PC-3 (cell line): ENCODE results near the gene CDS1. TPM values are rescaled to one million over a fixed set of nuclear protein-coding genes. Genes with fewer than 3 reads are reported as not detected.
"Not testable (repeated sequence)": the region's sequence is repeated elsewhere in the genome, so short reads cannot be mapped to it uniquely, and the experiment has no call there.

ENCODE experiments used
- ATAC-seq: fragments of 200-7000 bp; cut with Tn5 transposase; 2 replicates; pipeline ENCODE4 v1.9.1; 2020; ENCODE audit warnings: mild to moderate bottlenecking, moderate library complexity
- BruUV-seq: library from RNA; stranded (reverse); fragments of 400-500 nt; replicated peaks from 2 replicates; lab custom pipeline; 2021; lab: Mats Ljungman, UMichigan
- CTCF ChIA-PET: fragments of 300-600 bp; sonication (Branson Sonifier 250); formaldehyde crosslinking; loops from one replicate; lab custom pipeline; 2022; ENCODE audit warnings: antibody characterized with exemption; lab: Charles Lee
- POLR2A ChIA-PET: fragments of 300-600 bp; sonication (Branson Sonifier 250); formaldehyde crosslinking; loops from one replicate; lab custom pipeline; 2022; ENCODE audit warnings: antibody characterized with exemption; ENCODE audit not compliant: unreplicated experiment; lab: Charles Lee
- DNase-seq: peaks from one replicate; pipeline ENCODE4 v3.0.0-alpha.2; 2015
- H2AFZ ChIP-seq: fragments of 300-600 bp; sonication (generic); 2 replicates; pipeline ENCODE4 v1.6.0; 2016; ENCODE audit warnings: antibody characterized with exemption, low read length
- H3F3A ChIP-seq: fragments of 300-600 bp; sonication (generic); one replicate; pipeline ENCODE4 v1.6.0; 2017; ENCODE audit warnings: antibody characterized with exemption, low read length, control low read depth, mild to moderate bottlenecking; ENCODE audit not compliant: unreplicated experiment
- H3K27ac ChIP-seq: fragments of 300-600 bp; sonication (generic); 2 replicates; pipeline ENCODE4 v1.5.1; 2016; ENCODE audit warnings: mild to moderate bottlenecking, low read length
- H3K27me3 ChIP-seq: fragments of 300-600 bp; sonication (generic); 2 replicates; pipeline ENCODE4 v1.6.1; 2016; ENCODE audit warnings: low read length, mixed read lengths
- H3K36me3 ChIP-seq: fragments of 300-600 bp; sonication (generic); 2 replicates; pipeline ENCODE4 v1.6.1; 2016; ENCODE audit warnings: low read depth, mixed run types, low read length, mixed read lengths
- H3K4me1 ChIP-seq: fragments of 300-600 bp; sonication (generic); 2 replicates; pipeline ENCODE4 v1.5.1; 2016; ENCODE audit warnings: low read length; ENCODE audit not compliant: insufficient read depth
- H3K4me2 ChIP-seq: fragments of 300-600 bp; sonication (generic); 2 replicates; pipeline ENCODE4 v1.6.0; 2016; ENCODE audit warnings: low read length
- H3K4me3 ChIP-seq: fragments of 300-600 bp; sonication (generic); 2 replicates; pipeline ENCODE4 v1.5.1; 2016; ENCODE audit warnings: mild to moderate bottlenecking, low read length, mixed read lengths
- H3K79me2 ChIP-seq: fragments of 300-600 bp; sonication (generic); 2 replicates; pipeline ENCODE4 v1.6.1; 2017; ENCODE audit warnings: low read length, mixed read lengths
- H3K9ac ChIP-seq: fragments of 300-600 bp; sonication (generic); 2 replicates; pipeline ENCODE4 v1.6.0; 2016; ENCODE audit warnings: mild to moderate bottlenecking, low read length
- H3K9me2 ChIP-seq: fragments of 300-600 bp; sonication (generic); replicated peaks from 2 replicates; pipeline ENCODE4 v1.6.1; 2016; ENCODE audit warnings: mixed run types, low read length, mixed read lengths
- H3K9me3 ChIP-seq: fragments of 300-600 bp; sonication (generic); 2 replicates; pipeline ENCODE4 v1.6.1; 2016; ENCODE audit warnings: low read length, mixed read lengths
- H4K20me1 ChIP-seq: fragments of 300-600 bp; sonication (generic); 2 replicates; pipeline ENCODE4 v1.6.1; 2016; ENCODE audit warnings: low read length, mixed read lengths
- CTCF ChIP-seq: fragments of 300-600 bp; sonication (generic); conservative IDR thresholded peaks from 2 replicates; pipeline ENCODE4 v1.5.1; 2017; ENCODE audit warnings: antibody characterized with exemption, low read depth, mild to moderate bottlenecking, low read length
- EZH2 ChIP-seq: fragments of 300-600 bp; sonication (generic); IDR thresholded peaks from one replicate; pipeline ENCODE4 v1.6.1; 2017; ENCODE audit warnings: antibody characterized with exemption, mild to moderate bottlenecking, low read length; ENCODE audit not compliant: unreplicated experiment
- EZH2phosphoT487 ChIP-seq: fragments of 300-600 bp; sonication (generic); IDR thresholded peaks from 2 replicates; pipeline ENCODE4 v1.6.1; 2018; ENCODE audit warnings: mild to moderate bottlenecking, antibody characterized with exemption, low read length, borderline replicate concordance
- intact Hi-C: fragments of 100-400 bp; cut with micrococcal nuclease; formaldehyde crosslinking; loops from 2 replicates; pipeline ENCODE4 v1.9.0; 2023
- total RNA-seq: library from RNA; depleted of rRNA; stranded (reverse); fragments of >200 nt; gene quantifications from 2 replicates; pipeline ENCODE4 v1.2.3, GENCODE V29; 2014

CDS1 gene
- total RNA-seq, 1 experiment from 2014 or later = 10.4 TPM

GRCh38 chr4:84660606-84661005 is 77.7 kb downstream of the CDS1 start:
- no peak for ATAC-seq
- H3K4me3 ChIP-seq = no peak overlapping the region
- BruUV-seq = no TSS peak
- H3K4me2 ChIP-seq = no peak overlapping the region
- TF ChIP-seq CTCF (no peak), EZH2phosphoT487 (no peak), EZH2 (no peak)
- no peaks in the 10 kb centered on the region for H3K27me3 ChIP-seq
- no peak overlapping the region for H3K27ac ChIP-seq
- no peak overlapping the region for H2AFZ ChIP-seq
- POLR2A ChIA-PET = no interaction called here
- no peaks in the 10 kb centered on the region for H3K36me3 ChIP-seq
- no peaks in the 10 kb centered on the region for H3K4me1 ChIP-seq
- H3F3A ChIP-seq = no peaks in the 10 kb centered on the region
- DNase-seq = no peak
- CTCF ChIA-PET = no interaction called here
- no peak overlapping the region for H3K9ac ChIP-seq
- intact Hi-C loops = no loop called here
- H3K9me2 ChIP-seq = no peaks in the 10 kb centered on the region
- no peaks in the 10 kb centered on the region for H3K9me3 ChIP-seq
- no peaks in the 10 kb centered on the region for H3K79me2 ChIP-seq
- no peaks in the 10 kb centered on the region for H4K20me1 ChIP-seq

- Histone ChIP-seq H4K20me1 (no peaks in the 10 kb centered on the region), H3K4me2 (no peak overlapping the region), H3F3A (no peaks in the 10 kb centered on the region), H3K4me3 (no peak overlapping the region), H3K9me3 (no peaks in the 10 kb centered on the region), H3K27ac (no peak overlapping the region), H3K36me3 (no peaks in the 10 kb centered on the region), H2AFZ (no peak overlapping the region), H3K4me1 (no peaks in the 10 kb centered on the region), H3K9ac (no peak overlapping the region), H3K9me2 (no peaks in the 10 kb centered on the region), H3K27me3 (no peaks in the 10 kb centered on the region), H3K79me2 (no peaks in the 10 kb centered on the region)
- no peak for ATAC-seq
- POLR2A ChIA-PET = no interaction called here
- no TSS peak for BruUV-seq
- intact Hi-C loops = no loop called here
- DNase-seq = no peak
- no peak for TF ChIP-seq EZH2
- TF ChIP-seq EZH2phosphoT487 = no peak
- no peak for TF ChIP-seq CTCF
- CTCF ChIA-PET = no interaction called here
These were observed 78.4 kb downstream of the CDS1 start for GRCh38 chr4:84661191-84661939.

GRCh38 chr4:84664767-84665166 is 81.8 kb downstream of the CDS1 start:
- CTCF ChIA-PET, BruUV-seq: not testable (repeated sequence)

More at GRCh38 chr4:84664767-84665166, 81.8 kb downstream of the CDS1 start:
- H3K9me3 ChIP-seq, intact Hi-C loops, H3K79me2 ChIP-seq, H2AFZ ChIP-seq, H4K20me1 ChIP-seq, H3K4me2 ChIP-seq, H3K4me1 ChIP-seq, H3K9me2 ChIP-seq, DNase-seq, H3K9ac ChIP-seq, H3K36me3 ChIP-seq, H3F3A ChIP-seq, ATAC-seq, H3K4me3 ChIP-seq, POLR2A ChIA-PET, H3K27me3 ChIP-seq, H3K27ac ChIP-seq: not testable (repeated sequence)
